SKM-1 (cell line): ENCODE results near the gene OR51E1.

Experiments
- DNase-seq: peaks from one replicate; lab custom pipeline; 2025; ENCODE audit not compliant: unreplicated experiment; lab: John Stamatoyannopoulos, UW

The OR51E1 gene

GRCh38 chr11:4647766-4648165, 4.0 kb downstream of the OR51E1 start:
- DNase-seq, result no peak

GRCh38 chr11:4654635-4655369, 11.0 kb downstream of the OR51E1 start:
- DNase-seq, result no peak

- no peak for DNase-seq
These were observed 15.1 kb downstream of the OR51E1 start for GRCh38 chr11:4658629-4659445.

- DNase-seq, result no peak
These were observed 19.1 kb downstream of the OR51E1 start for GRCh38 chr11:4662876-4663275.

DNA sequence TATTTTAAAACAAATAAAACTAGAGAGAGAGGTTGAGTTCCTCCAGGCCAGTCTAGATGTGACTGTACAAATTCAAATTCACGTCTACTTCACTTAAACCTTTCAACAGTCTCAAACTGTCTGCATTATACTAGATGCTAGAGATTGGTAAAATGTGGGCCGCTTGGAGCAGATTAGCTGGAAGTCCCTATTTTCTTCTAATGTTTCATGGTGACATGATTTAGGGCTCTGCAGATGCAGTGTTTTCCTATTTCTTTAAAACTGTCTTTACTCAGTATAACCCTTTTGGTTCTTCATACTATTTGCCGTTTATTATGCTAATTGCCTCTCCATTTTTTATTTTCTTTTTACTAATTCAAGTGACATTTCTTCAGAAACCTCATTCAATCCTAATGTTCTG, 20.4 kb downstream of the OR51E1 start:
- DNase-seq, result no peak

- no peak for DNase-seq
These were observed 21.0 kb downstream of the OR51E1 start for GRCh38 chr11:4664786-4665185.

GRCh38 chr11:4665424-4665823, 21.6 kb downstream of the OR51E1 start:
- DNase-seq, result no peak

DNA sequence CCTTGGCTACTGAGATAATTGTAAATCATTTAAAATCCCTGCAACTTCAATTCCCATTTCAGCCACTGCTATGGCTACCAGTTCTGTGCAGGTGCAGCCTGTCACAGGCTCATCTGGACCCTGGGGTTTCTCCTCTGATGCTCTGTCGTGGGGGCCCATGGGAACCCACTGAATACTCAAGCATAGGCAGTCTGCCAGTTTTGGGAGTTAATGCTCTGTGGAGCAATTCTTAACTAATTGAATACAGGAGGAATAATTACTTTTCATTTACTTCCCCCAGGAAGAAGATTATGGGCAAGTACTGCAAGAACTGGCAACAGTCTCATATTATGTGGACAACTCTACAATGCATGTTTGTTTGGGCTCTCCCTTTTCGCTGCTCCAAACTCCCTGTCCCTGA, 28.0 kb downstream of the OR51E1 start:
- DNase-seq, result no peak

DNA sequence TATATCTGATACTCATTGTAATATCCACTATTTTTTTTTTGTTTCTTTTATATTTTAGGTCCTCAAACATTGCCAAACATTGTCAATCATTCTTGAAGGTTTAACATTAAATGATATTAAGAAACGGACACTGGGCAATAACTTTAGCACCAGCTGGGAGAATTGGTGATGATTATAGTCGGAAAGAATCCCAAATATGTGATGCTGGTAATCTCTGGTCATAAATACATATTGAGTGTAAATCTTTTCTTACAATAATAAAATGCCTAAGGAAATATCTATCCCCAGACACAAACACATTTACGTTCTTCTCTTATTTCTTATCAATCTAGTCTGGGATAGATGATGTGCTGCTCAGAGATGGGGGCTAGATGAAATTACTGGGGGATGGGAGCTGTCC, 28.7 kb downstream of the OR51E1 start:
- DNase-seq, result no peak

DNA sequence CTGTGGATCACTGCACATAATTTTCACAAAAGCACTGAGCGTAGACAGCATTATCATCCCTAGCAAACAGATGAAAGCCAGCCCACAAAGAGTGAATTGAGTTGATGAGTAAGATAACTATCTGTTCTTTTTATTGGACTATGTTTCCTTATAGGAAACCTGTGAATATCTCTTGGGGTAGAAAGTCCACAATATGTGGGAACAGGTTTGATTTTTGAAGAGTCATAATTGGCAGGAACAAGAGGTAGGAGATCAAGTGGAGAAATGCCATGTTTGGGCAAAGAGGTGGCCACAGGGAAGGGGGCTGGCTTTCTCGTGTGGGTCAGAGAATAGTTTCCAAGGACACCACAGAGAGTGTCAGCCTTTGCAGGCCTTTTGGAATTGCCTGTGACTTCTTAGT, 30.0 kb downstream of the OR51E1 start:
- DNase-seq, result no peak

GRCh38 chr11:4677948-4678347, 34.2 kb downstream of the OR51E1 start:
- no peak for DNase-seq

GRCh38 chr11:4680341-4680740, 36.6 kb downstream of the OR51E1 start:
- no peak for DNase-seq

GRCh38 chr11:4682623-4683419, 39.0 kb downstream of the OR51E1 start:
- DNase-seq, result no peak

DNA sequence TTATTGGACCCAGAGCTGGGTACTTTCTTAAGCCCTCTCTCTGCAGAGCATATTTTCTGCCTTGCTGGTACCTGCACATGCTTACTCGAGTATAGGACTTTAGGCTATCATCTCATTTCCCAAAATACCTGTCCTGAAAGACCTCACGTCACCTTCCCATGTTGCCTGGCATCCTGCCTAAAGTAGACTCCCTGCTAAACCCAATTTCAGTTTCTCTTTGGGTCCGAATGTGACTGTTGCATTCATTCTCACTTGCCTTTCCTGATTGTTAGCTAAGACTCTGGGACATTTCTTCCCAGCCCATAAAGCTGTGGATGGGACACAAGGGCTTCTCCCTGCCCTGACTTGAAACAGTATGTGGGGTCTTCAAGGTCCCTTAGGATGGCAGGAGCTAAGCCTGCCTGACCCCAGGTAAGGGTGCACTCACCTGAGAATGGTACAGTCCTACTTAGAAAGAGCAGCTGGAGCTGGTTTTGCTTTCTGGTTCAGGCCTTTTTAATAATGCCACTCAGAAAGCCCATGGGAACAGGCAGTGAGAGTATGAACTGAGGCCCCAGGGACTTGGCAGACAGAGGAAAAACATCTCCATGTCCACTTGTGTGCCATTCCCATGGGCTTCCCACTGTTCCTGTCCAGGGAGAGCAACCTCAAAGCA, 41.0 kb downstream of the OR51E1 start:
- no peak for DNase-seq

DNA sequence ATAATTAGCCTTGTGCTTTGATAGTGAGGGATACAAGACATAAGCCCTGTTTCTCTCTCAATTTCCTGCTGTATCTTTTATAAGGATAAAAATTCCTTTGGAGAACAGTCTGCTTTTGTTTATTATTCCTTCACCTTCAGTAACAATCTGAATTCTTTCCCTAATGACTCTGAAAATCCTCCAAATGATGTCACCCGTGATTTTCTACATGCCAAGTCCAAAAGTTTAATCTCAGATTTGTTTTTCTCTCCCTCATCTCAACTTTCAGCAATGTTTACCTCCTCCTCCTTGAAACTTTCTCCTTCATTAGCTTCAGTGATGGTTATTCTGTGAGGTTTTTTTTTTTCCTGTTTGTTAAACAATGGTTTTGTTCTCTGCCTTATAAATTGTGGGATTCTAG, 51.7 kb downstream of the OR51E1 start:
- no peak for DNase-seq

GRCh38 chr11:4697585-4697984, 53.8 kb downstream of the OR51E1 start, which contains the start of gene OR51E2:
Gene OR51E2 (minus strand): TSS chr11:4697853. CDS start chr11:4682711, 15,142 bp downstream.
- DNase-seq, result no peak

GRCh38 chr11:4699697-4700435, 56.1 kb downstream of the OR51E1 start:
- DNase-seq, result no peak

GRCh38 chr11:4700436-4700820, 56.6 kb downstream of the OR51E1 start:
- no peak for DNase-seq

DNA sequence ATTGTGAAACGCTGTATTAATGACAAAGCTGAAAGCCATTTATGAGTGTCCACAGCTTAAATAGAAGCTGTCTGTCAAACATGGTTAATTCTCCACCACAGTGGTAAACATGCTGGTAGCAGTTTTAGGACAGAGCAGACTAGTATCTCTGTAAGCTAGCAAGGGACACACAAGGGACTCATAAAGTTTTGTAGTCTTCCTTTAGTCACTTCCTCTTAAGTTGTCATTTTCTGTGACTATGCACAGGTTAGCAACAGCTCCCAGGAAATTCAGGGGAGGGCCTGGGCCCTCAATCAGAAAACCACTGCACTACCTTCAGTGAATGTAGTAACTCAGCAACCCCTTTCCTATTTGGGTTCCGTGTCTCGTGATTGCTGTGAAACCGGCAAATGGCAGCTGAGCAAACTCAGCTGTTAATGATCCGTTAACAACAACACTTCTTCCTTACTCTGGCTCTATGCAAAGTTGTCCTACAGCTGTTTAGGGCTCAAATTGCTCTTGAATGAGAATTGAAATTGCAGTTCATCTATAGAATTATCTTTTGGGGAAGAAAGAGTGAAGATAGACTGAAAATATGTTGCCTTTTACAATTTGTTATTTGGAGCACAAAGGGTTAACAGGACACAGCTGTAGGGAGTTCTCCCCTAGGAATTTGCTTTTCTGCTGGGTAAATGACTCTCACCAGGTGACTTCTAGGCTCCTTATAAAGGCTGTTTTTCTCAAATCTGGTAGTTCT, 60.4 kb downstream of the OR51E1 start, which contains the start of gene MMP26:
TSS of gene MMP26 (plus strand) at position 731 of the 736 bp plus-strand sequence.
- DNase-seq, result no peak
